CD4-positive, alpha-beta T cell treated with Interleukin-6 at 100 ng/mL for 8 hours (primary cell): ENCODE measurements around the gene MFRP.
"Not testable (repeated sequence)": the region's sequence is repeated elsewhere in the genome, so short reads cannot be mapped to it uniquely, and the experiment has no call there.

Experiments used
- DNase-seq: peaks from one replicate; pipeline ENCODE4 v3.0.0-alpha.2; 2020; ENCODE audit warnings: mixed read lengths, low spot score

Gene MFRP

GRCh38 chr11:119346605-119347004, at the start of gene MFRP:
Gene MFRP (minus strand): TSS chr11:119346705. CDS start chr11:119346513, 192 bp downstream.
- no peak for DNase-seq

GRCh38 chr11:119391275-119391674, 44.8 kb upstream of the MFRP start:
- DNase-seq, result no peak

DNA sequence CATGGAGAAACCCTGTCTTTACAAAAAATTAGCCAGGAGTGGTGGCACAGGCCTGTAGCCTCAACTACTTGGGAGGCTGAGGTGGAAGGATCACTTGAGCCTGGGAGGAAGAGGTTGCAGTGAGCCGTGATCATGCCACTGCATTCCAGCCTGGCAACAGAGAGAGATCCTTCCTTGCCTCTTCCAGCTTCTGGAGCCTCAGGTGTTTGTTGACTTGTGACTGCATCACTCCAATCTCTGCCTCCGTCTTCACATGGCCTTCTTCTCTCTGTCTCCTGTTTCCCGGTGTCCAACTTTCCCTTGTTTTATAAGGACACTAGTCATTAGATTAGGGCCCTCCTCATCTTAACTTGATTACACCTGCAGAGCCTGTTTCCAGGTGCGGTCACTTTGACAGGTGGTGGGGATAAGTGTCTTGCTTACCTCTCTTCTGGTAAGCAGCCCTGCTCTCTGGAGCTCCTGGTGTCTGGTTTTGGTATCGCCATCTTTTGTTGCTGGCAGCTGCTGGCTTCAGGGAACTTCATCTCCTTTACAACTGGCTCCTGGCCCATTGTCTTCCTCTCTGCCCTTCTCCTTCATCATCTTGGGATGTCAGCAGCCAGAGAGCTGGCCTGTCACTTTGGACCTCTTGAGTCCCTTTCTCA, 43.2 kb upstream of the MFRP start:
- no peak for DNase-seq

- no peak for DNase-seq
These were observed 41.6 kb upstream of the MFRP start for GRCh38 chr11:119388103-119388502.

DNA sequence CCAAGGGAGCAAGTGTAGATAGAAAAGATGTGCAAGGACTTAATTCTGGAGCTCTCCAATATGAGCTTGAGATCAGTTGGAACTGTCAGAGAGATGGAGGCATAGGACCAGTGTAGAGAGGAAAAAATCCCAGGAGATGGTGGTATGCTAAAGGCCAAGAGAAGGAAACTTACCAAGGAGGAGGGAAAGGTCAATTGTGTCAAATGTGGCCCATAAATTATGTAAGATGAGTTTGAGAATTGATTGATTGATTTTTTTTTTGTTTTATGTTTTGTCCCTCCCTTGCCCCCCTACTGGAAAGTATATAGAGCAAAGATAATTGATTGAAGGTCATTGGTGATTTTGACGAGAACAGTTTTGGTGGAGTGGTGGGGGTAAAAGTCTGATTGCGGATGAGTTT, 37.8 kb upstream of the MFRP start:
- DNase-seq, result no peak

GRCh38 chr11:119382513-119382912, 36.0 kb upstream of the MFRP start:
- not testable (repeated sequence) for DNase-seq

DNA sequence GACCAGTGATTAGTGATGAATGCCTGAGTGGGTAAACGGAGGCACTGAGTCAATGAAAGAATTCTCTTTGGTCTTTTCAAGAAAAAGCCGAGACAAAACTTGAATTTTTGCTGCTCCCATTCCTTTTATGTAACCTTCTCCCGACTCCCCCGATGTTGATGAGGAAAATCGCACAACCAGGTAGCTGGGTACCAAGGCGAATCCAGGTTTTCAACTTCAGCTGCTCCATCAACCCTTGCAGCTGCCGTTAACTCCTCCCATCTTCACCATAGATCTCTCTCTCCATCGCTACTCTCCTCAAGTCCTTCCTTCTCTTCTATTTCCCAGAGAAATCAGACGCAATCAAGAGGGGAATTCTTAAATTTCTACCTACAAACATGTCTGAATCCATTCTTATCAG, 35.6 kb upstream of the MFRP start:
- no peak for DNase-seq

DNA sequence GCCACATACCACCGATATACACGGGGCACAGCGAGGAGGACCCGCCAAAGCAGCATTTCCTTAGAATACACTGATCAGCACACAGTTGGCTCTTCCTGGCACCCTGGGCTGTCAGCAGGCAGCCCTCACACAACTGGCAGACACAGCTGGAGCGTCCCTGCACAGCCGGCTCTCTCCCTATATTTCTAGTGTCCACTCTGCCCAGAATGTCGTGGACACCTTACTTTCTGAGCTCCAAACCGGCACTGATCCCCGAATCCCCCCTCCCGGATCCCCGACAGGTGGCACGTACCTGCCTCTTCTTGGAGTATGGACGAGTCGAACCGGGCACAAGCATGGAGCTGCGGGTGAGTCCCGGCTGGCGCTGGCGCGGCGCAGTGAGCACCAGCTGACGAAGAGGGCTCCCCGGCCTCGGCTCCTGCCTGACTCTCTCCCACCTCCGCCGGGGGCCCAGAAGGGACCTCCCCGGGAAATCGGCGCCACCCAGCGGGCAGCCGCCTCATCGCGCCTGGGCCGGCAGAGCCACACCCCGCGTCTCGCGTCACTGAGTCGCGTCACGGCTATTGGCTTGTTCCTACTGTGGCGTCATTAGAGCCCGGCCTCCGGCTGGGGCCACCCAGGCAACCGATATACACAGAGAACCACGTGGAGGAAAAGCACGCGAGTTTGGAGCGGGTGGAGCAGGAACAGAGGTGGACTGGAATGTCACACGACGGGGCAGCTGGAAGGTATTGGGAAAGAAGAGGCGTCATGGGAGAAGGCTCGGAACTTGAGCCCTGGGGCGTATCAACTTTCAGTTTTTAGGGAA, 34.9 kb upstream of the MFRP start, which contains the start of gene USP2:
Gene USP2 (minus strand): TSS at position 510 of the 808 bp plus-strand sequence. CDS start 8,210 bp downstream, outside the sequence.
- peak; percentile 95 for DNase-seq

GRCh38 chr11:119380827-119381180, 34.3 kb upstream of the MFRP start:
- DNase-seq, result no peak

DNA sequence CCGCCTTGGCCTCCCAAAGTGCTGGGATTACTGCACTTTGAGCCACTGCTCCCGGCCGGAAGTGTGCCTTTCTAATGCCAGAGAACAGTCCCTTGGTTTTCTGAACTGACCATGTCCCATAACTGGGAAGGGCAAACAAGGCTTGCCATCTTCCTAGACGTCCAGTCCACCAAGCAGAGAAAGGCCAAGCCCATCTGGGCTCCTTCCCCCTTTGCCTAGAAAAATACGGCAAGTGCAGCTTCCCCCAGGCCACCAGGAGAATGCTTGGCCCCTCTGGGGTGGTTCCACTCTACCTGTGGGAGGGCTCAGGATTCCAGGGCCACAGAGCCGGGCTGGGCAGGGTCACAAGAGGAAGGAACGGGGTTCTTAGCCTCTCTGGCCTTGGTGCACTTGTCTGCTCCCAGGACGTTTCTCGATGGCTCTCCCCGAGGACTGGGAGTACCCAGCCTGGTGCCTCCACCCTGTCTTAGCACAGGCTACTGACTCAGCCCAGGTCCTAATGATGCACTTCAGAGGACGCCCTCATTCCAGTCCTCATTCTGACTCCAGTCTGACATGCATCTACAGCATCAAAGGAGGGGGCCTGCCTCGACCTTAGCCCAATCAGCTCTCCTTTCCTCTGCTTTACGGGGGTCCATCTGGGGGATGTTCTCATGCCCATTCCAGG, 33.8 kb upstream of the MFRP start:
- DNase-seq, result no peak

DNA sequence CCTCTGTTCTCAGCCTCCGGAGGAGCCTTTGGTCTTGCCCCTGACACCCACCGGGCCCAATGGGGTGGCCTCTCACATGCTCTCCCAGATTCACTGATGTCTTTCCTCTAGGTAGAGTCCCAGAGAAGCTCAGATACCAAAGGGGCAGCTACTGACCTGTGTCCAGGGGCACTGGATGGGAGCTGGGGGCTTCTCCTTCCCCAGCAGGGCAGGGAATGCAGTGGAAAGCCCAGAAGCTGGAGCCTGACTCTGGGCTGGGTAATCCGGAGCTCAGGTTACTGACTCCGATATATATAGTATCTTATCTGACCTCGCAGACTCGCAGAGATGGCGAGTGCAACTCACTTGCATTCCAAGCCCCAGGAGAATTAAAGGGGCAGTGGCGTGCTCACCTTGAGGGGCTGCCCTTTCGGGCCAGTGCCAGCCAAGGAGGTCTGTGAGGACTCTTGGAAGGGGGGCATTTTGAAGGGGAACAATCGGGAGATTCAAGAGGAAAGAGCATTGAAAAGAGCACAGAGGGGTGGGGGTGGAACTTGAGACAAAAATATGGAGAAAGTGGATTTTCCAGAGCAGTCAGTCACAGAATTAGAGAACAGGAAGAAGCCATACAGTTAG, 32.5 kb upstream of the MFRP start:
- DNase-seq, result no peak

DNA sequence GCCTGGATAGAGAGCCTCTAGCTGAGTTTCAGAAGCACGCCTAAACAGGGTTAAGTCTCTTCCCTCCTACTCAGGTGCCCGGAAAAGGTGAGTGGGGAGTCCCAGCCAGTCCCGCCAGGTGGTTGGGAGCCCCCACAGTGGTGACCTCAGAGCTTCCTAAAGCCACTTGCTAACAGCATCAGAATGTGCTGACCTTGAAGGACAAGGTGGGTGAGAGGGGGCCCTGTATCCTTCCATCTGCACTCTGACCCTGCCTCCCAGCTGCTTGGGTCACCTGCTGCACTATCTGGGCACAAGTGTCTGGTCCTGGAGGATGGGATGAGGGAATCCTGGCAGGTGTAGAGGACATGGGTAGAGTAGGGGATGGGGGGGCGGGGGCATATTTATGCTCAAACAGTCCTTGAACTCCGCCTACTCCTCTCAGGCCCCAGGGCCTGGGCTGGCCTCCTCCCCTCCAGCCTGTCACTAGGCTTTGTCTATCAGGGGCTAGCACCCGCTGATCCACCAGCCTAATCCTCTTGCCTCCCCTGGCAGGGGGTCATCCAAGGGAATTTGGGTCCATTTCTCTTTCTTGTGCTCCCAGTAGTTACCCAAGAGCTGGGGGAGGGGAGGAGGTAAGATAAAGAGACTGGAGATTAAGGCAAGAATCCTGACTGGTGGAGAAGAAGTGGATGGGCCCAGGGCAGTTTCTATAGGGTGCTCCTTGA, 31.6 kb upstream of the MFRP start:
- no peak for DNase-seq

GRCh38 chr11:119377112-119377901, 30.8 kb upstream of the MFRP start:
- no peak for DNase-seq

GRCh38 chr11:119376197-119376847, 29.8 kb upstream of the MFRP start:
- DNase-seq, result no peak

DNA sequence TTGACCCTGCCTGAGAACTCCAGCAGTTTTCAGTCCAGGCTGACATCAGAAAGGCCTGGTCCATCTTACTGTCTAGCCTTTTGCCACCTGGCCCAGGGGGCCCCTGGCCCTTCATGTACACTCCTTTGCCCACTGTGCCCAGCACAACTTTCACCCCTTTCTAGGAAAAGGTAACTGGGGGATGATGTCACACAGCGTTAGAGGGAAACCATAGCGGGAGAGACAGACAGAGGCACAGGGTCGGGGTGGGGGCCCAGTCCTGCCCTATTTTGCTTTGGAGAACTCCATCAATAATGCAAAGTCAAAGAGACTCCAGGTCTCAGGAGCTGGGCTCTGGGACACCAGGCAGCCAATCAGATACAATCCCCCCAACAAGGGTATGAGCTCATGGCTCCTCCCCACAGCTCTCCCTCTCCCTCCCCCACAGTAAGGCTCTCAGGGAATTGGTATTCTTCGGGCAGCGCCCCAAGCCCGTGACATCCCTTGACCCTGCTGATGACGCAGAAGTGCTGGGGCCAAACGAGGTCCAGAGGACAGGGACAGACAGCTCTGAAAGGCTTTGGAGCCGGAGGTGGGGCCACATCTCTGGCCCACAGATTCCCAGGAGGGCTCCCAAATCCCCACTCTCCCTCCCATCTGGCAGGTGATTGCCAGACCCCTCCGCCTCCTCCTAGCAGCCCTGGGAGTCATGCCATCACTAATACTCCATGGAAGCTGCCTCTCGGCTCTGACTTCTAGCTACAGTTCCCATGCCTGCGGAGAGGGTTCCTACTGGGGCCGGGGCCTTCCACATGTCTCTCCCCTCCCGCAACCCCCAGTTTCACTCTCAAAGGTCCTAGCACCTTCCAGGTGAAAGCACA, 29.1 kb upstream of the MFRP start:
- DNase-seq, result no peak

- no peak for DNase-seq
These were observed 28.3 kb upstream of the MFRP start for GRCh38 chr11:119374632-119375336.

DNA sequence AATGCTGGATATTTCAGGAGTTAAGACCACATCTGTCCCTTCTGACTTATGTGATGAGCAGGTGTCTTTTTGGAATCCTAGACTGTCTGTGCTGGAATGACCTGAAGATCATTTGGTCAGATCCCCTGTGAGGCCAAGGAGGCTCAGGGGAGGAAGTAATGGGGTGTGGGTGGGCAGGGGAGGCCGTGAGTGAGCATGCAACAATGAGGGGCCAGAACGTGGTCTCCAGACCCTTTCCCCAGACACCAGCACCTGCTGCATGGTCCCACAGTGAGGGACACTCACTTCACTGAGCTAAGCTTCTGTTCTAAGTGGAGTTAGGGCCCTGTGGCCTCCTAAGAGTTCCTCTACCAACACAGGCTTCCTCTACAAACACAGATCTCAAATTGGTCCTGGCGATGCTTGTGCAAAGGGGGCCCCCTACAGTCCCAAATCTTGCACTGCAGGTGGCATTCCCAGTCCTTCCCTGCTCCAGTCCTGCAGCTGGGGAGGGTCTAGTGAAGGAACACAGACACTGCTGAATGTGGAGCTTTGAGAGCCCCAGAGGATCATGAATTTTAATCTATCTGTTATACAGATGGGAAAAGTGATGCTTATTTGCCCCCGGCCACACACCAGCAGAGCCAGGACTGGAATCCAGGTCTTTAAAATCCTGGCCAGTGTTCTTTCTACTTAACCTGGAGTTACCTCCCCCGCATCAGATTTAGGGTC, 27.6 kb upstream of the MFRP start:
- peak; percentile 28 for DNase-seq
